HCT116 (cell line): ENCODE data around the gene FILIP1. TPM values are rescaled to one million over a fixed set of nuclear protein-coding genes. Genes with fewer than 3 reads are reported as not detected.

Experiments
- ATAC-seq: fragments of 200-7000 bp; cut with Tn5 transposase; 2 replicates; pipeline ENCODE4 v1.9.1; 2020; ENCODE audit warnings: mild to moderate bottlenecking, moderate library complexity
- BruUV-seq: library from RNA; stranded (reverse); fragments of 400-500 nt; replicated peaks from 2 replicates; lab custom pipeline; 2021; lab: Mats Ljungman, UMichigan
- CTCF ChIA-PET: fragments of 300-600 bp; sonication (Branson Sonifier 250); formaldehyde crosslinking; loops from one replicate; lab custom pipeline; 2021; ENCODE audit warnings: antibody characterized with exemption; lab: Charles Lee
- POLR2A ChIA-PET: fragments of 300-600, 350-600 bp; sonication (Branson Sonifier 250); formaldehyde crosslinking; loops from one replicate; lab custom pipeline; 2021; ENCODE audit warnings: antibody characterized with exemption; lab: Charles Lee
- RAD21 ChIA-PET, 2 experiments: fragments of 300-600 bp; sonication (Branson Sonifier 250); formaldehyde crosslinking; loops; one replicate each; lab custom pipeline; 2023; ENCODE audit warnings: low total read pairs in 2 of 2; ENCODE audit not compliant: uncharacterized antibody in 2 of 2, unreplicated experiment in 2 of 2, low non-redundant PET in 1 of 2; lab: Charles Lee
- DNase-seq: peaks from one replicate; pipeline ENCODE4 v3.0.0-alpha.2; 2010; ENCODE audit warnings: low read depth, low spot score
- H2AFZ ChIP-seq: fragments of 200-600 bp; shearing (Covaris generic), sonication (generic); 2 replicates; pipeline ENCODE4 v1.6.1; 2017; ENCODE audit warnings: low read depth, mixed run types, mixed read lengths, antibody characterized with exemption, low read length; ENCODE audit not compliant: poor library complexity, severe bottlenecking
- H3K27ac ChIP-seq: 2 replicates; pipeline ENCODE4 v1.5.1; 2012; ENCODE audit warnings: low read depth, low read length
- H3K27me3 ChIP-seq: fragments of 200-600 bp; sonication (generic); 2 replicates; pipeline ENCODE4 v1.6.1; 2016; ENCODE audit warnings: mixed run types, low read length, mixed read lengths; ENCODE audit not compliant: insufficient read depth
- H3K36me3 ChIP-seq, 2 experiments: fragments of 200-500 bp in 1 of 2; fragments of 200-600 bp in 1 of 2; sonication (Bioruptor generic) in 1 of 2; sonication (generic) in 1 of 2; 2 replicates each; pipeline versions ENCODE4 v1.5.1 to v1.6.1; 2014 to 2016; ENCODE audit warnings: low read length in 2 of 2, inconsistent platforms in 1 of 2, mixed read lengths in 1 of 2, mixed run types in 1 of 2; ENCODE audit not compliant: insufficient read depth in 2 of 2, control insufficient read depth in 1 of 2
- H3K4me1 ChIP-seq, 2 experiments: fragments of 200-600 bp in 1 of 2; sonication (generic) in 1 of 2; 2 replicates each; pipeline versions ENCODE4 v1.5.1 to v1.6.1; 2012 to 2017; ENCODE audit warnings: low read length in 2 of 2, inconsistent platforms in 1 of 2, mild to moderate bottlenecking in 1 of 2, mixed read lengths in 1 of 2, mixed run types in 1 of 2, moderate library complexity in 1 of 2; ENCODE audit not compliant: insufficient read depth in 2 of 2, control insufficient read depth in 1 of 2
- H3K4me2 ChIP-seq: fragments of 200-600 bp; sonication (generic); 2 replicates; pipeline ENCODE4 v1.6.1; 2017; ENCODE audit warnings: mixed run types, low read length, mixed read lengths
- H3K4me3 ChIP-seq, 2 experiments: fragments of 200-600 bp in 1 of 2; sonication (generic) in 1 of 2; replicated peaks in 1 of 2; 2 replicates each; pipeline ENCODE4 v1.5.1; 2011 to 2016; ENCODE audit warnings: low read length in 2 of 2, control low read depth in 1 of 2, low read depth in 1 of 2, mild to moderate bottlenecking in 1 of 2, mixed read lengths in 1 of 2, mixed run types in 1 of 2
- H3K79me2 ChIP-seq: fragments of 200-600 bp; sonication (generic); 2 replicates; pipeline ENCODE4 v1.6.1; 2017; ENCODE audit warnings: mild to moderate bottlenecking, mixed run types, low read length, moderate library complexity, mixed read lengths; ENCODE audit not compliant: insufficient read depth
- H3K9ac ChIP-seq: fragments of 200-600 bp; sonication (generic); 2 replicates; pipeline ENCODE4 v1.6.1; 2016; ENCODE audit warnings: low read length, mixed read lengths
- H3K9me2 ChIP-seq: fragments of 200-600 bp; sonication (generic), shearing (Covaris generic); 2 replicates; pipeline ENCODE4 v1.6.1; 2017; ENCODE audit warnings: mixed run types, mild to moderate bottlenecking, moderate library complexity; ENCODE audit not compliant: insufficient read depth
- H3K9me3 ChIP-seq, 2 experiments: fragments of 200-500 bp in 1 of 2; fragments of 200-600 bp in 1 of 2; sonication (Bioruptor generic) in 1 of 2; sonication (generic) in 1 of 2; 2 replicates each; pipeline ENCODE4 v1.6.1; 2014 to 2017; ENCODE audit warnings: low read length in 2 of 2, mixed read lengths in 2 of 2, inconsistent platforms in 1 of 2, low read depth in 1 of 2, mild to moderate bottlenecking in 1 of 2, mixed run types in 1 of 2, moderate library complexity in 1 of 2; ENCODE audit not compliant: control insufficient read depth in 1 of 2, insufficient read depth in 1 of 2
- H4K20me1 ChIP-seq: fragments of 200-600 bp; sonication (generic), shearing (Covaris generic); 2 replicates; pipeline ENCODE4 v1.6.1; 2017; ENCODE audit warnings: mixed run types, mild to moderate bottlenecking, moderate library complexity; ENCODE audit not compliant: insufficient read depth
- ATF3 ChIP-seq: IDR thresholded peaks from 2 replicates; pipeline ENCODE4 v1.6.1; 2012
- CBX3 ChIP-seq: IDR thresholded peaks from 2 replicates; pipeline ENCODE4 v1.6.1; 2012; ENCODE audit warnings: low read depth
- CEBPB ChIP-seq: IDR thresholded peaks from 2 replicates; pipeline ENCODE4 v1.6.1; 2012; ENCODE audit warnings: low read depth
- EZH2 ChIP-seq: fragments of 200-600 bp; sonication (generic); IDR thresholded peaks from 2 replicates; pipeline ENCODE4 v1.6.1; 2017; ENCODE audit warnings: antibody characterized with exemption, mixed run types
- EZH2phosphoT487 ChIP-seq: fragments of 200-600 bp; IDR thresholded peaks from 2 replicates; pipeline ENCODE4 v1.6.1; 2018; ENCODE audit warnings: antibody characterized with exemption, borderline replicate concordance
- FOSL1 ChIP-seq: IDR thresholded peaks from 2 replicates; pipeline ENCODE4 v1.6.1; 2012; ENCODE audit warnings: low read depth
- JUND ChIP-seq: IDR thresholded peaks from 2 replicates; pipeline ENCODE4 v1.6.1; 2012
- POLR2A ChIP-seq: IDR thresholded peaks from 2 replicates; pipeline ENCODE4 v1.7.0; 2011; ENCODE audit warnings: borderline replicate concordance; ENCODE audit not compliant: insufficient read depth, insufficient read length; ENCODE audit errors: extremely low read depth
- RAD21 ChIP-seq: IDR thresholded peaks from 2 replicates; pipeline ENCODE4 v1.6.1; 2012; ENCODE audit warnings: low read depth, mild to moderate bottlenecking
- SIN3A ChIP-seq: IDR thresholded peaks from 2 replicates; pipeline ENCODE4 v1.6.1; 2012; ENCODE audit warnings: low read depth
- SP1 ChIP-seq: IDR thresholded peaks from 2 replicates; pipeline ENCODE4 v1.6.1; 2012; ENCODE audit warnings: low read depth
- SRF ChIP-seq: IDR thresholded peaks from 2 replicates; pipeline ENCODE4 v1.6.1; 2012; ENCODE audit warnings: low read depth
- TCF7L2 ChIP-seq: IDR thresholded peaks from 2 replicates; pipeline ENCODE4 v1.7.0; 2011; ENCODE audit warnings: borderline replicate concordance, inconsistent platforms; ENCODE audit not compliant: insufficient read depth, insufficient read length; ENCODE audit errors: extremely low read depth
- YY1 ChIP-seq: IDR thresholded peaks from 2 replicates; pipeline ENCODE4 v1.6.1; 2011; ENCODE audit warnings: low read length, low read depth, moderate library complexity, mild to moderate bottlenecking; ENCODE audit not compliant: insufficient replicate concordance; ENCODE audit errors: extremely low read depth
- ZFX ChIP-seq: fragments of 450-650 bp; IDR thresholded peaks from 2 replicates; pipeline ENCODE4 v1.6.1; 2017
- ZNF274 ChIP-seq: fragments of 200-500 bp; sonication (Bioruptor generic); IDR thresholded peaks from 2 replicates; pipeline ENCODE4 v1.6.1; 2014; ENCODE audit warnings: mild to moderate bottlenecking, low read depth, low read length, inconsistent platforms
- intact Hi-C: fragments of 100-400 bp; cut with micrococcal nuclease; formaldehyde crosslinking; loops from 2 replicates; pipeline ENCODE4 v1.10.0; 2022
- total RNA-seq: library from RNA; stranded (reverse); gene quantifications from one replicate; pipeline ENCODE4 v1.2.1, GENCODE V29; 2021; ENCODE audit not compliant: unreplicated experiment
- TF ChIP-seq, protein P1 (sequence below): IDR thresholded peaks from 2 replicates; pipeline ENCODE4 v1.6.1; 2011; ENCODE audit warnings: mild to moderate bottlenecking, low read length, moderate library complexity; ENCODE audit not compliant: insufficient replicate concordance; ENCODE audit errors: extremely low read depth

The FILIP1 gene
- total RNA-seq, 1 experiment from 2014 or later = 0.05 TPM

GRCh38 chr6:75244063-75244584, 249.5 kb downstream of the FILIP1 start:
- H3K4me1 ChIP-seq = peaks cover 4 to 7% of the 10 kb centered on the region in 2 experiments; a peak in 3 of 4 replicates
- peak overlapping the region; percentile 44 for H3K27ac ChIP-seq
- no peaks in the 10 kb centered on the region for H3K9me2 ChIP-seq
- peak overlapping the region; percentile 89 to 99 for H3K4me3 ChIP-seq
- ChIA-PET POLR2A (interaction anchor here (1.1 kb wide), 1 partner anchor 9 kb away, joined by 4 read pairs; no protein-coding TSS in a partner anchor), RAD21 (interaction anchor here in 1 of 2 experiments (0.6 kb wide), 1 partner anchor 35 kb away, joined by 3 read pairs; no protein-coding TSS in a partner anchor), CTCF (no interaction called here)
- H2AFZ ChIP-seq = peak overlapping the region; percentile 69
- TF ChIP-seq JUND = no peak
- no peak for TF ChIP-seq POLR2A
- no peak for TF ChIP-seq CEBPB
- TF ChIP-seq ZNF274 = no peak
- TF ChIP-seq RAD21 = no peak
- TF ChIP-seq, protein P1, sequence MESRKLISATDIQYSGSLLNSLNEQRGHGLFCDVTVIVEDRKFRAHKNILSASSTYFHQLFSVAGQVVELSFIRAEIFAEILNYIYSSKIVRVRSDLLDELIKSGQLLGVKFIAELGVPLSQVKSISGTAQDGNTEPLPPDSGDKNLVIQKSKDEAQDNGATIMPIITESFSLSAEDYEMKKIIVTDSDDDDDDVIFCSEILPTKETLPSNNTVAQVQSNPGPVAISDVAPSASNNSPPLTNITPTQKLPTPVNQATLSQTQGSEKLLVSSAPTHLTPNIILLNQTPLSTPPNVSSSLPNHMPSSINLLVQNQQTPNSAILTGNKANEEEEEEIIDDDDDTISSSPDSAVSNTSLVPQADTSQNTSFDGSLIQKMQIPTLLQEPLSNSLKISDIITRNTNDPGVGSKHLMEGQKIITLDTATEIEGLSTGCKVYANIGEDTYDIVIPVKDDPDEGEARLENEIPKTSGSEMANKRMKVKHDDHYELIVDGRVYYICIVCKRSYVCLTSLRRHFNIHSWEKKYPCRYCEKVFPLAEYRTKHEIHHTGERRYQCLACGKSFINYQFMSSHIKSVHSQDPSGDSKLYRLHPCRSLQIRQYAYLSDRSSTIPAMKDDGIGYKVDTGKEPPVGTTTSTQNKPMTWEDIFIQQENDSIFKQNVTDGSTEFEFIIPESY = no peak
- no peak for TF ChIP-seq CBX3
- no peak for TF ChIP-seq ATF3
- TF ChIP-seq TCF7L2 = no peak
- TF ChIP-seq EZH2 = no peak
- TF ChIP-seq FOSL1 = no peak
- no peak for TF ChIP-seq EZH2phosphoT487
- no peak for TF ChIP-seq ZFX
- TF ChIP-seq SRF = no peak
- no peak for TF ChIP-seq SIN3A
- TF ChIP-seq YY1 = no peak
- TF ChIP-seq SP1 = no peak
- peaks cover 46% of the 10 kb centered on the region for H3K79me2 ChIP-seq
- H4K20me1 ChIP-seq = peaks cover 8% of the 10 kb centered on the region; the same call in 1 of the 2 replicates
- intact Hi-C loops = no loop called here
- no peaks in the 10 kb centered on the region for H3K9me3 ChIP-seq
- H3K9ac ChIP-seq = peak overlapping the region; percentile 93
- peaks cover 5 to 21% of the 10 kb centered on the region in 2 experiments for H3K36me3 ChIP-seq
- TSS peak; percentile 97 for BruUV-seq
- DNase-seq (no peak), ATAC-seq (peak; percentile 5; the same call in 1 of the 2 replicates)
- H3K4me2 ChIP-seq = peak overlapping the region; percentile 75
- no peaks in the 10 kb centered on the region for H3K27me3 ChIP-seq
